ENCODE results near the gene UBE3C. TPM values are rescaled to one million over a fixed set of nuclear protein-coding genes. Genes with fewer than 3 reads are reported as not detected.

UBE3C gene
- total and polyA plus RNA-seq, 2 of the 13 experiments (the other 11 are each of a cell fraction or from before 2014, with no cell fraction given) = 27.0 to 48.2 TPM

- TF ChIP-seq NFAT5 (CRISPR knock-in tag; IDR thresholded peaks at IDR 0.05) (no peak), ZMYM3 (CRISPR knock-in tag; IDR thresholded peaks at IDR 0.05) (0 out of 2 replicates have a peak, but pooled peaks have one; percentile 22), MIER2 (CRISPR knock-in tag; IDR thresholded peaks at IDR 0.05) (no peak), KLF15 (CRISPR knock-in tag; IDR thresholded peaks at IDR 0.05; ENCODE audit: borderline replicate concordance) (no peak), NCOA1 (CRISPR knock-in tag; IDR thresholded peaks at IDR 0.05) (no peak), FOXP4 (CRISPR knock-in tag; IDR thresholded peaks at IDR 0.05) (no peak), CHD4 (IDR thresholded peaks at IDR 0.05; ENCODE audit: borderline replicate concordance, low read length) (no peak), BCL6 (CRISPR knock-in tag; IDR thresholded peaks at IDR 0.05) (0 out of 2 replicates have a peak, but pooled peaks have one; percentile 13), GATAD2A (CRISPR knock-in tag; IDR thresholded peaks at IDR 0.05) (peak; percentile 44; the same call in 1 of the 2 replicates), NFKBIZ (CRISPR knock-in tag; IDR thresholded peaks at IDR 0.05) (no peak), SAFB2 (CRISPR knock-in tag; IDR thresholded peaks at IDR 0.05; ENCODE audit: borderline replicate concordance, low read depth) (no peak), ADNP (CRISPR knock-in tag; IDR thresholded peaks at IDR 0.05) (no peak), ZNF205 (CRISPR knock-in tag; IDR thresholded peaks at IDR 0.05) (no peak), AHR (CRISPR knock-in tag; IDR thresholded peaks at IDR 0.05) (no peak), KLF6 (CRISPR knock-in tag; IDR thresholded peaks at IDR 0.05) (0 out of 2 replicates have a peak, but pooled peaks have one; percentile 30), ZBTB38 (CRISPR knock-in tag; IDR thresholded peaks at IDR 0.05) (peak; percentile 83)
- TF ChIP-seq, protein P1, sequence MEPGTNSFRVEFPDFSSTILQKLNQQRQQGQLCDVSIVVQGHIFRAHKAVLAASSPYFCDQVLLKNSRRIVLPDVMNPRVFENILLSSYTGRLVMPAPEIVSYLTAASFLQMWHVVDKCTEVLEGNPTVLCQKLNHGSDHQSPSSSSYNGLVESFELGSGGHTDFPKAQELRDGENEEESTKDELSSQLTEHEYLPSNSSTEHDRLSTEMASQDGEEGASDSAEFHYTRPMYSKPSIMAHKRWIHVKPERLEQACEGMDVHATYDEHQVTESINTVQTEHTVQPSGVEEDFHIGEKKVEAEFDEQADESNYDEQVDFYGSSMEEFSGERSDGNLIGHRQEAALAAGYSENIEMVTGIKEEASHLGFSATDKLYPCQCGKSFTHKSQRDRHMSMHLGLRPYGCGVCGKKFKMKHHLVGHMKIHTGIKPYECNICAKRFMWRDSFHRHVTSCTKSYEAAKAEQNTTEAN (CRISPR knock-in tag; conservative IDR thresholded peaks at IDR 0.05) = no peak
- TF ChIP-seq, protein P2, sequence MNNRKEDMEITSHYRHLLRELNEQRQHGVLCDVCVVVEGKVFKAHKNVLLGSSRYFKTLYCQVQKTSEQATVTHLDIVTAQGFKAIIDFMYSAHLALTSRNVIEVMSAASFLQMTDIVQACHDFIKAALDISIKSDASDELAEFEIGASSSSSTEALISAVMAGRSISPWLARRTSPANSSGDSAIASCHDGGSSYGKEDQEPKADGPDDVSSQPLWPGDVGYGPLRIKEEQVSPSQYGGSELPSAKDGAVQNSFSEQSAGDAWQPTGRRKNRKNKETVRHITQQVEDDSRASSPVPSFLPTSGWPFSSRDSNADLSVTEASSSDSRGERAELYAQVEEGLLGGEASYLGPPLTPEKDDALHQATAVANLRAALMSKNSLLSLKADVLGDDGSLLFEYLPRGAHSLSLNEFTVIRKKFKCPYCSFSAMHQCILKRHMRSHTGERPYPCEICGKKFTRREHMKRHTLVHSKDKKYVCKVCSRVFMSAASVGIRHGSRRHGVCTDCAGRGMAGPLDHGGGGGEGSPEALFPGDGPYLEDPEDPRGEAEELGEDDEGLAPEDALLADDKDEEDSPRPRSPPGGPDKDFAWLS (CRISPR knock-in tag; IDR thresholded peaks at IDR 0.05; ENCODE audit: borderline replicate concordance) = no peak
Measured at GRCh38 chr7:157150882-157151281, 12.2 kb downstream of the UBE3C start (continued).

All from HepG2 (cell line).